Progenitor cell of endocrine pancreas (in vitro differentiated cells): ENCODE data around the gene HESX1. TPM values are rescaled to one million over a fixed set of nuclear protein-coding genes. Genes with fewer than 3 reads are reported as not detected.

Experiments used
- DNase-seq: peaks from one replicate; pipeline ENCODE4 v3.0.0; 2021; ENCODE audit warnings: low spot score; ENCODE audit not compliant: unreplicated experiment
- H3K27ac Mint-ChIP-seq: 2 replicates; pipeline ENCODE4 v1.8.0; 2021; ENCODE audit warnings: mild to moderate bottlenecking, moderate library complexity, mixed read lengths
- H3K27me3 Mint-ChIP-seq: 2 replicates; pipeline ENCODE4 v1.8.0; 2021; ENCODE audit warnings: mixed read lengths
- H3K36me3 Mint-ChIP-seq: 2 replicates; pipeline ENCODE4 v1.8.0; 2022; ENCODE audit warnings: mixed read lengths; ENCODE audit not compliant: insufficient read depth
- H3K4me1 Mint-ChIP-seq: 2 replicates; pipeline ENCODE4 v1.8.0; 2021; ENCODE audit warnings: low read depth, mixed read lengths
- H3K4me3 Mint-ChIP-seq: 2 replicates; pipeline ENCODE4 v1.8.0; 2021; ENCODE audit warnings: low read depth, mild to moderate bottlenecking, moderate library complexity, mixed read lengths
- H3K9me3 Mint-ChIP-seq: 2 replicates; pipeline ENCODE4 v1.8.0; 2021; ENCODE audit warnings: low read depth, mixed read lengths
- CTCF ChIP-seq: fragments of 200-600 bp; sonication (generic); IDR thresholded peaks from one replicate; pipeline ENCODE4 v1.5.0; 2021; ENCODE audit warnings: antibody characterized with exemption, mild to moderate bottlenecking; ENCODE audit not compliant: unreplicated experiment
- total RNA-seq: library from RNA; stranded (reverse); gene quantifications from 2 replicates; pipeline ENCODE4 v1.2.1, GENCODE V29; 2021

Gene HESX1
- total RNA-seq, 1 donor from 2014 or later: 0.96 TPM

GRCh38 chr3:57227930-57228751 lies 28.4 kb upstream of the HESX1 start:
- Mint-ChIP-seq H3K4me1 (peaks cover 19% of the 10 kb centered on the region), H3K9me3 (no peaks in the 10 kb centered on the region), H3K27ac (peak overlapping the region; percentile 89), H3K4me3 (peak overlapping the region; percentile 91), H3K27me3 (no peaks in the 10 kb centered on the region), H3K36me3 (peaks cover 1% of the 10 kb centered on the region)
- peak; percentile 20 for DNase-seq
- no peak for TF ChIP-seq CTCF

GRCh38 chr3:57227204-57227929 lies 27.6 kb upstream of the HESX1 start, which contains the start of gene APPL1:
TSS of gene APPL1 (plus strand) at chr3:57227729. CDS start at chr3:57227884, 155 bp downstream.
- DNase-seq: peak; percentile 96
- no peaks in the 10 kb centered on the region for H3K9me3 Mint-ChIP-seq
- peaks cover 1% of the 10 kb centered on the region for H3K36me3 Mint-ChIP-seq
- H3K4me3 Mint-ChIP-seq: peak within 1 kb of the TSS; percentile 91
- H3K4me1 Mint-ChIP-seq: peaks cover 19% of the 10 kb centered on the region
- no peaks in the 10 kb centered on the region for H3K27me3 Mint-ChIP-seq
- peak within 1 kb of the TSS; percentile 97 for H3K27ac Mint-ChIP-seq
- TF ChIP-seq CTCF: no peak

- Mint-ChIP-seq H3K27ac (peak overlapping the region; percentile 15), H3K36me3 (no peaks in the 10 kb centered on the region), H3K9me3 (no peaks in the 10 kb centered on the region), H3K27me3 (no peaks in the 10 kb centered on the region), H3K4me3 (peak overlapping the region; percentile 45), H3K4me1 (peaks cover 19% of the 10 kb centered on the region)
- TF ChIP-seq CTCF: no peak
- DNase-seq: no peak
Observed at GRCh38 chr3:57226176-57226575, 26.4 kb upstream of the HESX1 start.

- DNase-seq: no peak
- no peak overlapping the region for H3K4me3 Mint-ChIP-seq
- no peaks in the 10 kb centered on the region for H3K27me3 Mint-ChIP-seq
- no peak for TF ChIP-seq CTCF
- no peaks in the 10 kb centered on the region for H3K36me3 Mint-ChIP-seq
- H3K9me3 Mint-ChIP-seq: no peaks in the 10 kb centered on the region
- H3K27ac Mint-ChIP-seq: no peak overlapping the region
- peaks cover 19% of the 10 kb centered on the region for H3K4me1 Mint-ChIP-seq
Observed at GRCh38 chr3:57224856-57225255, 25.1 kb upstream of the HESX1 start.

- peaks cover 7% of the 10 kb centered on the region for H3K4me1 Mint-ChIP-seq
- DNase-seq: no peak
- no peaks in the 10 kb centered on the region for H3K9me3 Mint-ChIP-seq
- no peaks in the 10 kb centered on the region for H3K27me3 Mint-ChIP-seq
- no peak overlapping the region for H3K27ac Mint-ChIP-seq
- peak; percentile 35 for TF ChIP-seq CTCF
- H3K4me3 Mint-ChIP-seq: no peak overlapping the region
- no peaks in the 10 kb centered on the region for H3K36me3 Mint-ChIP-seq
Observed at GRCh38 chr3:57221883-57222282, 22.1 kb upstream of the HESX1 start.
